Activated CD4-positive, alpha-beta T cell treated with anti-CD3 and anti-CD28 coated beads, Interleukin-2, amount 10 ng/mL, durations not matched to agents 7 days and 5 days (primary cell): ENCODE results near the gene ACTR6. TPM values are rescaled to one million over a fixed set of nuclear protein-coding genes. Genes with fewer than 3 reads are reported as not detected.
"Not testable (repeated sequence)": the region's sequence is repeated elsewhere in the genome, so short reads cannot be mapped to it uniquely, and the experiment has no call there.

ENCODE experiments used
- CTCF ChIA-PET: fragments of 350-600 bp; sonication (Branson Sonifier 250); formaldehyde crosslinking; loops from one replicate; lab custom pipeline; 2021; ENCODE audit warnings: antibody characterized with exemption; lab: Charles Lee
- POLR2A ChIA-PET: fragments of 350-600 bp; sonication (Branson Sonifier 250); formaldehyde crosslinking; loops from one replicate; lab custom pipeline; 2021; ENCODE audit warnings: antibody characterized with exemption; lab: Charles Lee
- DNase-seq: peaks from one replicate; pipeline ENCODE4 v3.0.0-alpha.2; 2020
- H3K27ac Mint-ChIP-seq: one replicate; pipeline ENCODE4 v1.8.0; 2021; ENCODE audit warnings: mild to moderate bottlenecking, moderate library complexity, mixed read lengths
- H3K27me3 Mint-ChIP-seq: one replicate; pipeline ENCODE4 v1.8.0; 2021; ENCODE audit warnings: mixed read lengths
- H3K36me3 Mint-ChIP-seq: one replicate; pipeline ENCODE4 v1.8.0; 2021; ENCODE audit warnings: low read depth, mixed read lengths
- H3K4me1 Mint-ChIP-seq: one replicate; pipeline ENCODE4 v1.8.0; 2021; ENCODE audit warnings: mixed read lengths
- H3K4me3 Mint-ChIP-seq: one replicate; pipeline ENCODE4 v1.8.0; 2021; ENCODE audit warnings: mild to moderate bottlenecking, moderate library complexity, mixed read lengths
- H3K9me3 Mint-ChIP-seq: one replicate; pipeline ENCODE4 v1.8.0; 2021; ENCODE audit warnings: mixed read lengths
- total RNA-seq, 2 experiments: library from RNA; stranded (reverse); gene quantifications; one replicate each; pipeline ENCODE4 v1.2.3, GENCODE V29; 2021

The ACTR6 gene
- total RNA-seq, 2 experiments from 2014 or later: 27.6 to 33.8 TPM

- Mint-ChIP-seq H3K36me3 (peaks cover 29% of the 10 kb centered on the region), H3K4me1 (peaks cover 31% of the 10 kb centered on the region), H3K27ac (no peak overlapping the region), H3K27me3 (no peaks in the 10 kb centered on the region), H3K9me3 (no peaks in the 10 kb centered on the region), H3K4me3 (no peak overlapping the region)
- ChIA-PET CTCF (no interaction called here), POLR2A (no interaction called here)
- no peak for DNase-seq
Observed at GRCh38 chr12:100187857-100188519, 12.6 kb upstream of the ACTR6 start.

GRCh38 chr12:100188888-100189635 lies 11.6 kb upstream of the ACTR6 start:
- not testable (repeated sequence) for H3K27ac Mint-ChIP-seq, DNase-seq

GRCh38 chr12:100189636-100190394 lies 10.8 kb upstream of the ACTR6 start:
- ChIA-PET CTCF (no interaction called here), POLR2A (no interaction called here)
- Mint-ChIP-seq H3K36me3 (peaks cover 36% of the 10 kb centered on the region), H3K27ac (no peak overlapping the region), H3K9me3 (no peaks in the 10 kb centered on the region), H3K4me1 (peaks cover 27% of the 10 kb centered on the region), H3K27me3 (no peaks in the 10 kb centered on the region), H3K4me3 (no peak overlapping the region)
- DNase-seq: no peak

More at GRCh38 chr12:100188888-100189635, 11.6 kb upstream of the ACTR6 start:
- CTCF ChIA-PET, POLR2A ChIA-PET, H3K27me3 Mint-ChIP-seq, H3K4me3 Mint-ChIP-seq, H3K9me3 Mint-ChIP-seq: not testable (repeated sequence)
- Mint-ChIP-seq H3K4me1 (peaks cover 32% of the 10 kb centered on the region), H3K36me3 (peaks cover 32% of the 10 kb centered on the region)

- Mint-ChIP-seq H3K36me3 (peaks cover 45% of the 10 kb centered on the region), H3K4me3 (no peak overlapping the region), H3K4me1 (peaks cover 17% of the 10 kb centered on the region), H3K9me3 (no peaks in the 10 kb centered on the region), H3K27ac (no peak overlapping the region), H3K27me3 (no peaks in the 10 kb centered on the region)
- ChIA-PET CTCF (interaction anchor here (0.8 to 1.3 kb wide), 2 partner anchors 10 to 38 kb away, joined by 4 read pairs; no protein-coding TSS in a partner anchor), POLR2A (no interaction called here)
- no peak for DNase-seq
Observed at GRCh38 chr12:100193085-100193484, 7.5 kb upstream of the ACTR6 start.

- Mint-ChIP-seq H3K4me1 (peaks cover 39% of the 10 kb centered on the region), H3K4me3 (no peak overlapping the region), H3K27me3 (no peaks in the 10 kb centered on the region), H3K27ac (peak overlapping the region; percentile 25), H3K9me3 (no peaks in the 10 kb centered on the region), H3K36me3 (peaks cover 26% of the 10 kb centered on the region)
- ChIA-PET CTCF (interaction anchor here (1.5 kb wide), 1 partner anchor 11 kb away, joined by 5 read pairs; no protein-coding TSS in a partner anchor), POLR2A (no interaction called here)
- DNase-seq: no peak
Observed at GRCh38 chr12:100197486-100197885, 3.1 kb upstream of the ACTR6 start.

- H3K4me3 Mint-ChIP-seq: peak overlapping the region; percentile 99
- no peaks in the 10 kb centered on the region for H3K9me3 Mint-ChIP-seq
- H3K36me3 Mint-ChIP-seq: peaks cover 22% of the 10 kb centered on the region
- ChIA-PET CTCF (no interaction called here), POLR2A (no interaction called here)
- DNase-seq: no peak
- H3K4me1 Mint-ChIP-seq: peaks cover 41% of the 10 kb centered on the region
- H3K27me3 Mint-ChIP-seq: no peaks in the 10 kb centered on the region
- H3K27ac Mint-ChIP-seq: peak overlapping the region; percentile 100
Observed at GRCh38 chr12:100199023-100199346, 1.6 kb upstream of the ACTR6 start.

- CTCF ChIA-PET: interaction anchor here (1.3 kb wide), 1 partner anchor 45 kb away, joined by 4 read pairs; no protein-coding TSS in a partner anchor
- H3K27ac Mint-ChIP-seq: peak overlapping the region; percentile 100
- H3K36me3 Mint-ChIP-seq: peaks cover 18% of the 10 kb centered on the region
- no peaks in the 10 kb centered on the region for H3K9me3 Mint-ChIP-seq
- peak overlapping the region; percentile 99 for H3K4me3 Mint-ChIP-seq
- H3K27me3 Mint-ChIP-seq: no peaks in the 10 kb centered on the region
- H3K4me1 Mint-ChIP-seq: peaks cover 42% of the 10 kb centered on the region
- peak; percentile 84 for DNase-seq
- POLR2A ChIA-PET: no interaction called here
Observed at GRCh38 chr12:100199347-100200149, 1.1 kb upstream of the ACTR6 start.

- ChIA-PET CTCF (interaction anchor here (0.7 to 1.4 kb wide), 2 partner anchors 19 to 31 kb away, joined by 3 to 4 read pairs; no protein-coding TSS in a partner anchor), POLR2A (no interaction called here)
- peaks cover 11% of the 10 kb centered on the region for H3K36me3 Mint-ChIP-seq
- H3K4me3 Mint-ChIP-seq: peak overlapping the region; percentile 99
- peak overlapping the region; percentile 100 for H3K27ac Mint-ChIP-seq
- no peaks in the 10 kb centered on the region for H3K27me3 Mint-ChIP-seq
- no peaks in the 10 kb centered on the region for H3K9me3 Mint-ChIP-seq
- DNase-seq: no peak
- peaks cover 42% of the 10 kb centered on the region for H3K4me1 Mint-ChIP-seq
Observed at GRCh38 chr12:100201604-100202423, 1.2 kb downstream of the ACTR6 start.

- H3K4me3 Mint-ChIP-seq: no peak overlapping the region
- ChIA-PET POLR2A (no interaction called here), CTCF (interaction anchor here (1.0 kb wide), 1 partner anchor 197 kb away, joined by 3 read pairs; no protein-coding TSS in a partner anchor)
- DNase-seq: no peak
- H3K9me3 Mint-ChIP-seq: no peaks in the 10 kb centered on the region
- H3K27ac Mint-ChIP-seq: no peak overlapping the region
- peaks cover 28% of the 10 kb centered on the region for H3K36me3 Mint-ChIP-seq
- H3K27me3 Mint-ChIP-seq: no peaks in the 10 kb centered on the region
- peaks cover 13% of the 10 kb centered on the region for H3K4me1 Mint-ChIP-seq
Observed at GRCh38 chr12:100207311-100207710, 6.7 kb downstream of the ACTR6 start.

GRCh38 chr12:100208834-100209233 lies 8.2 kb downstream of the ACTR6 start:
- Mint-ChIP-seq H3K9me3 (no peaks in the 10 kb centered on the region), H3K4me1 (peaks cover 3% of the 10 kb centered on the region), H3K4me3 (no peak overlapping the region), H3K27ac (no peak overlapping the region), H3K27me3 (no peaks in the 10 kb centered on the region), H3K36me3 (peaks cover 28% of the 10 kb centered on the region)
- ChIA-PET CTCF (no interaction called here), POLR2A (no interaction called here)
- no peak for DNase-seq

- Mint-ChIP-seq H3K9me3 (no peaks in the 10 kb centered on the region), H3K27ac (no peak overlapping the region), H3K36me3 (peaks cover 43% of the 10 kb centered on the region), H3K27me3 (no peaks in the 10 kb centered on the region), H3K4me3 (no peak overlapping the region), H3K4me1 (peaks cover 2% of the 10 kb centered on the region)
- ChIA-PET POLR2A (no interaction called here), CTCF (interaction anchor here (0.9 to 1.0 kb wide), 2 partner anchors 15 to 18 kb away, joined by 3 read pairs; no protein-coding TSS in a partner anchor)
- no peak for DNase-seq
Observed at GRCh38 chr12:100211698-100212097, 11.1 kb downstream of the ACTR6 start.
